Measurements from ENCODE around the gene PELO.

GRCh38 chr5:52801329-52801728, 13.6 kb downstream of the PELO start:
- TF ChIP-seq EZH2 (IDR thresholded peaks at IDR 0.05) (no peak), FOXP2 (optimal IDR thresholded peaks at IDR 0.05; ENCODE audit: control extremely low read depth, extremely low read length, insufficient read depth) (no peak), POLR2AphosphoS5 (IDR thresholded peaks at IDR 0.05; ENCODE audit: borderline replicate concordance, low read depth, low read length) (no peak)
